ENCODE results near the gene BMP6. TPM values are rescaled to one million over a fixed set of nuclear protein-coding genes. Genes with fewer than 3 reads are reported as not detected.

Gene BMP6
- polyA plus RNA-seq, 1 donor from 2014 or later: 2.4 TPM

DNA sequence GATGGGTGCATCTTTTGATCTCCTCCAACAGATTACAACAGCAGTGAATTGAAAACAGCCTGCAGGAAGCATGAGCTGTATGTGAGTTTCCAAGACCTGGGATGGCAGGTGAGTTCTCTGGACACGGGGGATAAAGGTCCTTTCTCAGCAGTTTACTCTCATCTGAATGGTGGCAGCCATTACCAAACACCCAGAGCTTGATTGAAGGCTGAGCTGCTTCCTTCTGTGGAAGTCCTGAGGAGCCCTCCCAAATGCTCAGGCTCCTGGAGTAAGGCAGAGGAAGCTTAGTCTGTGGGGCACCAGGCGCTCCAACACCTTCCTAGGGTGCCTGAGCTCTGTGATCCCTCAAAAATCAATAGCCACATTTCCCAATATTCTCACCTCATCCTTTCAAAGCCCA lies 153.1 kb downstream of the BMP6 start:
- no peaks in the 10 kb centered on the region for H3F3A ChIP-seq (ENCODE audit: insufficient read depth, low read length, poor library complexity, severe bottlenecking)
- H3K4me3 ChIP-seq (ENCODE audit: low read length): no peak overlapping the region
- H3K79me2 ChIP-seq (replicated peaks; ENCODE audit: insufficient read depth, low read length): no peaks in the 10 kb centered on the region
- no peaks in the 10 kb centered on the region for H4K20me1 ChIP-seq (ENCODE audit: insufficient read depth)
- no peak overlapping the region for H2AFZ ChIP-seq (ENCODE audit: low read depth, low read length)
- H3K36me3 ChIP-seq (ENCODE audit: insufficient read depth, low read length): peaks cover 4% of the 10 kb centered on the region
- TF ChIP-seq, protein P1, sequence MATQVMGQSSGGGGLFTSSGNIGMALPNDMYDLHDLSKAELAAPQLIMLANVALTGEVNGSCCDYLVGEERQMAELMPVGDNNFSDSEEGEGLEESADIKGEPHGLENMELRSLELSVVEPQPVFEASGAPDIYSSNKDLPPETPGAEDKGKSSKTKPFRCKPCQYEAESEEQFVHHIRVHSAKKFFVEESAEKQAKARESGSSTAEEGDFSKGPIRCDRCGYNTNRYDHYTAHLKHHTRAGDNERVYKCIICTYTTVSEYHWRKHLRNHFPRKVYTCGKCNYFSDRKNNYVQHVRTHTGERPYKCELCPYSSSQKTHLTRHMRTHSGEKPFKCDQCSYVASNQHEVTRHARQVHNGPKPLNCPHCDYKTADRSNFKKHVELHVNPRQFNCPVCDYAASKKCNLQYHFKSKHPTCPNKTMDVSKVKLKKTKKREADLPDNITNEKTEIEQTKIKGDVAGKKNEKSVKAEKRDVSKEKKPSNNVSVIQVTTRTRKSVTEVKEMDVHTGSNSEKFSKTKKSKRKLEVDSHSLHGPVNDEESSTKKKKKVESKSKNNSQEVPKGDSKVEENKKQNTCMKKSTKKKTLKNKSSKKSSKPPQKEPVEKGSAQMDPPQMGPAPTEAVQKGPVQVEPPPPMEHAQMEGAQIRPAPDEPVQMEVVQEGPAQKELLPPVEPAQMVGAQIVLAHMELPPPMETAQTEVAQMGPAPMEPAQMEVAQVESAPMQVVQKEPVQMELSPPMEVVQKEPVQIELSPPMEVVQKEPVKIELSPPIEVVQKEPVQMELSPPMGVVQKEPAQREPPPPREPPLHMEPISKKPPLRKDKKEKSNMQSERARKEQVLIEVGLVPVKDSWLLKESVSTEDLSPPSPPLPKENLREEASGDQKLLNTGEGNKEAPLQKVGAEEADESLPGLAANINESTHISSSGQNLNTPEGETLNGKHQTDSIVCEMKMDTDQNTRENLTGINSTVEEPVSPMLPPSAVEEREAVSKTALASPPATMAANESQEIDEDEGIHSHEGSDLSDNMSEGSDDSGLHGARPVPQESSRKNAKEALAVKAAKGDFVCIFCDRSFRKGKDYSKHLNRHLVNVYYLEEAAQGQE (IDR thresholded peaks at IDR 0.05; ENCODE audit: borderline replicate concordance): no peak
- TF ChIP-seq POLR2AphosphoS5 (IDR thresholded peaks at IDR 0.05): no peak
- TF ChIP-seq, protein P2, sequence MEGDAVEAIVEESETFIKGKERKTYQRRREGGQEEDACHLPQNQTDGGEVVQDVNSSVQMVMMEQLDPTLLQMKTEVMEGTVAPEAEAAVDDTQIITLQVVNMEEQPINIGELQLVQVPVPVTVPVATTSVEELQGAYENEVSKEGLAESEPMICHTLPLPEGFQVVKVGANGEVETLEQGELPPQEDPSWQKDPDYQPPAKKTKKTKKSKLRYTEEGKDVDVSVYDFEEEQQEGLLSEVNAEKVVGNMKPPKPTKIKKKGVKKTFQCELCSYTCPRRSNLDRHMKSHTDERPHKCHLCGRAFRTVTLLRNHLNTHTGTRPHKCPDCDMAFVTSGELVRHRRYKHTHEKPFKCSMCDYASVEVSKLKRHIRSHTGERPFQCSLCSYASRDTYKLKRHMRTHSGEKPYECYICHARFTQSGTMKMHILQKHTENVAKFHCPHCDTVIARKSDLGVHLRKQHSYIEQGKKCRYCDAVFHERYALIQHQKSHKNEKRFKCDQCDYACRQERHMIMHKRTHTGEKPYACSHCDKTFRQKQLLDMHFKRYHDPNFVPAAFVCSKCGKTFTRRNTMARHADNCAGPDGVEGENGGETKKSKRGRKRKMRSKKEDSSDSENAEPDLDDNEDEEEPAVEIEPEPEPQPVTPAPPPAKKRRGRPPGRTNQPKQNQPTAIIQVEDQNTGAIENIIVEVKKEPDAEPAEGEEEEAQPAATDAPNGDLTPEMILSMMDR (IDR thresholded peaks at IDR 0.05; ENCODE audit: poor library complexity, severe bottlenecking): no peak
- no peak for TF ChIP-seq EP300 (conservative IDR thresholded peaks at IDR 0.05; ENCODE audit: poor library complexity, severe bottlenecking)
- TF ChIP-seq EZH2 (IDR thresholded peaks at IDR 0.05; ENCODE audit: borderline replicate concordance, insufficient read depth, low read length, poor library complexity, severe bottlenecking): no peak
- no peak for TF ChIP-seq SMC3 (conservative IDR thresholded peaks at IDR 0.05; ENCODE audit: poor library complexity)
- TF ChIP-seq TAF1 (IDR thresholded peaks at IDR 0.05; ENCODE audit: low read depth): no peak
- no peak overlapping the region for H3K27ac ChIP-seq (ENCODE audit: low read length)
- H3K9me2 ChIP-seq (ENCODE audit: insufficient read depth, low read length): no peaks in the 10 kb centered on the region
- no peaks in the 10 kb centered on the region for H3K27me3 ChIP-seq (ENCODE audit: insufficient read depth, low read depth, low read length)
- H3K9me3 ChIP-seq (ENCODE audit: low read length): no peaks in the 10 kb centered on the region
- H3K9ac ChIP-seq (ENCODE audit: low read length): no peak overlapping the region
- H3K4me2 ChIP-seq (ENCODE audit: low read length): no peak overlapping the region

DNA sequence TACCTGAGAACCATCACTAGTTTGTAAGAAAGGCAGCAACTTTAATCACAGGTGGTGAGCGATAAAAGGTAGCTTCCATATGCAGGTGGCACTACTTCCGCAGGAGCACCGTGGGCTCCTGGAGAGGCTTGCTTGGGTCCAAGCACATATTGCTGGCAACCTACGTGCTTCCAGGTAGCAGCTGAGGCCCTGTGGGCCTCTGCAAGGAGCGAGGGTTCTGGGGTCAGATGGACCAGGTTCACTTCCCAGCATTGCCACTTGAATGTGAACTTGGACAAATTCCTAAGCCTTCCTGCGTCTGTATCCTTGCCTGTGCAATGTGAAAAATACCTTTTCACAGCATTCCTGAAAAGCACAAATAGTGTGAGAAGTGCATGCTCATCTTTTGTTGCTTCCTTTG lies 153.7 kb downstream of the BMP6 start:
- no peak overlapping the region for H3K27ac ChIP-seq (ENCODE audit: low read length)
- H3K4me3 ChIP-seq (ENCODE audit: low read length): no peak overlapping the region
- H3K4me2 ChIP-seq (ENCODE audit: low read length): no peak overlapping the region
- no peak overlapping the region for H2AFZ ChIP-seq (ENCODE audit: low read depth, low read length)
- no peaks in the 10 kb centered on the region for H3K9me3 ChIP-seq (ENCODE audit: low read length)
- H3K9me2 ChIP-seq (ENCODE audit: insufficient read depth, low read length): no peaks in the 10 kb centered on the region
- H3K79me2 ChIP-seq (replicated peaks; ENCODE audit: insufficient read depth, low read length): no peaks in the 10 kb centered on the region
- no peak overlapping the region for H3K9ac ChIP-seq (ENCODE audit: low read length)
- no peaks in the 10 kb centered on the region for H3K27me3 ChIP-seq (ENCODE audit: insufficient read depth, low read depth, low read length)
- TF ChIP-seq POLR2AphosphoS5 (IDR thresholded peaks at IDR 0.05) (no peak), RAD21 (conservative IDR thresholded peaks at IDR 0.05) (no peak), EZH2 (IDR thresholded peaks at IDR 0.05; ENCODE audit: borderline replicate concordance, insufficient read depth, low read length, poor library complexity, severe bottlenecking) (no peak), TAF1 (IDR thresholded peaks at IDR 0.05; ENCODE audit: low read depth) (no peak), EP300 (conservative IDR thresholded peaks at IDR 0.05; ENCODE audit: poor library complexity, severe bottlenecking) (no peak), SMC3 (conservative IDR thresholded peaks at IDR 0.05; ENCODE audit: poor library complexity) (no peak), MXI1 (conservative IDR thresholded peaks at IDR 0.05; ENCODE audit: poor library complexity, severe bottlenecking) (no peak)
- TF ChIP-seq, protein P1 (IDR thresholded peaks at IDR 0.05; ENCODE audit: borderline replicate concordance): no peak
- no peaks in the 10 kb centered on the region for H3F3A ChIP-seq (ENCODE audit: insufficient read depth, low read length, poor library complexity, severe bottlenecking)
- peaks cover 4% of the 10 kb centered on the region for H3K36me3 ChIP-seq (ENCODE audit: insufficient read depth, low read length)
- H4K20me1 ChIP-seq (ENCODE audit: insufficient read depth): no peaks in the 10 kb centered on the region

All from neural cell (in vitro differentiated cells).